NCI-H2107 treated with DMSO at 0.1 percent for 48 hours (cell line): ENCODE results near the gene CDK3.

Experiments used
- DNase-seq: peaks from one replicate; lab custom pipeline; 2025; ENCODE audit not compliant: unreplicated experiment; lab: John Stamatoyannopoulos, UW

Gene CDK3

GRCh38 chr17:76013377-76013932 is 12.8 kb downstream of the CDK3 start:
- no peak for DNase-seq

- DNase-seq = peak; percentile 27
Measured at GRCh38 chr17:76014100-76014924, 13.7 kb downstream of the CDK3 start.

GRCh38 chr17:76014925-76015261 is 14.2 kb downstream of the CDK3 start:
- DNase-seq = peak; percentile 83

GRCh38 chr17:76017481-76018339 is 17.1 kb downstream of the CDK3 start:
- no peak for DNase-seq

GRCh38 chr17:76018340-76018680 is 17.7 kb downstream of the CDK3 start:
- DNase-seq = no peak

GRCh38 chr17:76018801-76019200 is 18.1 kb downstream of the CDK3 start:
- no peak for DNase-seq

- no peak for DNase-seq
Measured at GRCh38 chr17:76019833-76020467, 19.3 kb downstream of the CDK3 start.

- no peak for DNase-seq
Measured at GRCh38 chr17:76022285-76022684, 21.6 kb downstream of the CDK3 start.

- DNase-seq = no peak
Measured at GRCh38 chr17:76022973-76023899, 22.6 kb downstream of the CDK3 start.

GRCh38 chr17:76023900-76024237 is 23.2 kb downstream of the CDK3 start:
- no peak for DNase-seq

GRCh38 chr17:76024353-76024752 is 23.7 kb downstream of the CDK3 start:
- DNase-seq = no peak

- DNase-seq = no peak
Measured at GRCh38 chr17:76025294-76025693, 24.6 kb downstream of the CDK3 start.

GRCh38 chr17:76026714-76027158 is 26.1 kb downstream of the CDK3 start:
- no peak for DNase-seq

GRCh38 chr17:76027159-76027839 is 26.6 kb downstream of the CDK3 start, which contains the start of gene EVPL:
EVPL (minus strand) TSS chr17:76027306; CDS start chr17:76027198, 108 bp downstream.
- no peak for DNase-seq

GRCh38 chr17:76032073-76032779 is 31.6 kb downstream of the CDK3 start:
- peak; percentile 40 for DNase-seq

GRCh38 chr17:76032780-76033108 is 32.1 kb downstream of the CDK3 start:
- DNase-seq = no peak

- no peak for DNase-seq
Measured at GRCh38 chr17:76033139-76033538, 32.5 kb downstream of the CDK3 start.

- no peak for DNase-seq
Measured at GRCh38 chr17:76034428-76035350, 34.0 kb downstream of the CDK3 start.
